Measurements from ENCODE around the gene PI4KB. TPM values are rescaled to one million over a fixed set of nuclear protein-coding genes. Genes with fewer than 3 reads are reported as not detected.

Gene PI4KB
- total RNA-seq, 2 experiments from 2014 or later = 46.6 to 47.3 TPM

DNA sequence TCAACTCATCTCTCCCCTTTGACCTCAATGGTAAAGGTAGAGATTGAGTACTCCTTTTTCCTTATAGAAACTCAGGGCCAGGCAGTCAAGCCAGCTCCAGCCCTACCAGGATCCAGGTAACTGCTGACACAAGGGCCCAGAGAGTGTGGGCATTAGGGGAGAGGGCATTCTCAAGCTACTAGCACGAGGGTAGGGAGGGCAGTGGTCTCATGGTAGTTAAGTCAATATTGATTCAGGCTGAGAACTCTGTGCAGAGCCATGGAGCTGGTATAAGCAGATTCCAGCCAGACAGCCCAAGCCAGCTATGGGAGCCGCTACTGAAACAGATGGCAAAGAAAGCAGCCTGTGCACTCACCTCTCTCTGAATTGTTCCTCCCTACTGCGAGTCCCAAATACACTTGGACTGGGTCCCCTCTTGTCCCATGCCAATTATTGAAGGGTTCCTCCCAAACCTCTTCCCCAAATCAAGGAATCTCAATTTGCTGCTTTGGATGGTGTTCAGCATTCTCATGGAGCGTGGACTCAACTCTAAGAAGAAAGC is 2.8 kb downstream of the PI4KB start:
- DNase-seq (no peak), ATAC-seq (no peak)
- H3K9me3 Mint-ChIP-seq = no peaks in the 10 kb centered on the region
- H3K4me1 Mint-ChIP-seq (ENCODE audit: low read depth) = peaks cover 43% of the 10 kb centered on the region
- ChIA-PET POLR2A (interaction anchor here (1.4 to 11.7 kb wide), 4 partner anchors 8 to 43 kb away, joined by 4 to 120 read pairs (median 6); partner anchors contain the start of gene ZNF687), CTCF (interaction anchor here (1.5 to 9.1 kb wide), 4 partner anchors 11 to 24 kb away, joined by 3 to 115 read pairs (median 8); no protein-coding TSS in a partner anchor)
- H3K4me3 Mint-ChIP-seq = no peak overlapping the region
- no peak overlapping the region for H3K27ac Mint-ChIP-seq
- TF ChIP-seq, protein P1, sequence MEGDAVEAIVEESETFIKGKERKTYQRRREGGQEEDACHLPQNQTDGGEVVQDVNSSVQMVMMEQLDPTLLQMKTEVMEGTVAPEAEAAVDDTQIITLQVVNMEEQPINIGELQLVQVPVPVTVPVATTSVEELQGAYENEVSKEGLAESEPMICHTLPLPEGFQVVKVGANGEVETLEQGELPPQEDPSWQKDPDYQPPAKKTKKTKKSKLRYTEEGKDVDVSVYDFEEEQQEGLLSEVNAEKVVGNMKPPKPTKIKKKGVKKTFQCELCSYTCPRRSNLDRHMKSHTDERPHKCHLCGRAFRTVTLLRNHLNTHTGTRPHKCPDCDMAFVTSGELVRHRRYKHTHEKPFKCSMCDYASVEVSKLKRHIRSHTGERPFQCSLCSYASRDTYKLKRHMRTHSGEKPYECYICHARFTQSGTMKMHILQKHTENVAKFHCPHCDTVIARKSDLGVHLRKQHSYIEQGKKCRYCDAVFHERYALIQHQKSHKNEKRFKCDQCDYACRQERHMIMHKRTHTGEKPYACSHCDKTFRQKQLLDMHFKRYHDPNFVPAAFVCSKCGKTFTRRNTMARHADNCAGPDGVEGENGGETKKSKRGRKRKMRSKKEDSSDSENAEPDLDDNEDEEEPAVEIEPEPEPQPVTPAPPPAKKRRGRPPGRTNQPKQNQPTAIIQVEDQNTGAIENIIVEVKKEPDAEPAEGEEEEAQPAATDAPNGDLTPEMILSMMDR (IDR thresholded peaks at IDR 0.05) = no peak
- intact Hi-C loops (cut with micrococcal nuclease) = no loop called here
- no peaks in the 10 kb centered on the region for H3K27me3 Mint-ChIP-seq
- H3K36me3 Mint-ChIP-seq (ENCODE audit: low read depth) = peaks cover 33% of the 10 kb centered on the region

DNA sequence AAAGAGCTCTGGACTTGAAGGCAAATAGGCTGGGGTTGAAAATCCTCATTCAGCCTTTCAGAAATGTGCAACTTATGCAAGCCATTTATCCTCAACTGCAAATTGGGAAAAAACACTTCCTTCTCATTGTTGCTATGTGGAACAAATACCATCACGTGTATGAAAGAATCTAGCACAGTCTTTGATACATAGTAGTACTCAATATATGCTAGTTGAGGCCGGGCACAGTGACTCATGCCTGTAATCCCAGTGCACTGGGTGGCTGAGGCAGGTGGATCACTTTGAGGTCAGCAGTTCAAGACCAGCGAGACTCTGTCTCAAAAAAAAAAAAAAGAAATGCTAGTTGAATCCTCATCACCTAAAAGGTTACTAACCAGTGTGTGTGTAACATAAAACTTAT is 8.2 kb downstream of the PI4KB start:
- ATAC-seq = no peak
- no peak overlapping the region for H3K27ac Mint-ChIP-seq
- CTCF ChIA-PET = interaction anchor here (4.4 kb wide), 1 partner anchor 22 kb away, joined by 25 read pairs; no protein-coding TSS in a partner anchor
- no peak overlapping the region for H3K4me3 Mint-ChIP-seq
- H3K36me3 Mint-ChIP-seq (ENCODE audit: low read depth) = peaks cover 24% of the 10 kb centered on the region
- POLR2A ChIA-PET = interaction anchor here (11.7 kb wide), 1 partner anchor 9 kb away, joined by 120 read pairs; no protein-coding TSS in a partner anchor
- H3K9me3 Mint-ChIP-seq = no peaks in the 10 kb centered on the region
- DNase-seq = no peak
- H3K27me3 Mint-ChIP-seq = no peaks in the 10 kb centered on the region
- TF ChIP-seq, protein P1 (IDR thresholded peaks at IDR 0.05) = no peak
- intact Hi-C loops (cut with micrococcal nuclease) = no loop called here
- peaks cover 20% of the 10 kb centered on the region for H3K4me1 Mint-ChIP-seq (ENCODE audit: low read depth)

DNA sequence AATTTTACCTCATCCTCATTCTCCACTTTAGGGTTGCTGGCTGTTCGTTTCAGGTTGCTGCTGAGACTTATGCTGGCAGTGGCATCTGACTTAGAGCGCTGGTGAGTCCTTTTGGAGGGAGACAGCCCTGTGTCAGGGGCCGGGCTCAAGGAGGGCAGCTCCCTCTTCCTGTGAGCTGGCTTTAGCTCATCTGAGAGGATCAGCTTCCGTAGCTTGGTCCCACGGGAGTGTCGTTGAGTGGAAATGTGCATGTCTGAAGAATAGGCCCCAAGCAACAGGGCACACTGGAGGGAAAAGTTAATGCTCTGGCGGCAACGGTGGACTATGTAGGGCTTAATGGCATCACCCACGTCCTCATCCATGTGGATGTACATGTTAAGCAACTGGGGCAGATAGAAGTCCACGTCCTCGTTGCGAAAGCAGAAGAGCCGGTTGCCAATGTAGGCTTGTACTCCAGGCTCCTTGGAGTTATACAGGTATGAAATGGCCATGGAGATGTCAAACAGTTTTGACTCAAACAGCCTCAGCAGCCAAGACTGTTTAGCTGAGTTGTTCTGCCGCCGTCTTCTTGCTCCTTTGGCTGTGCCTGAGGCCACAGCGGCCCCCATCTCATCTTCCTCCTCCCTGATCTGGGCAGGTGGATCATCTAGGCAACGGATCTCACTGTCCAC is 11.5 kb downstream of the PI4KB start:
- peaks cover 30% of the 10 kb centered on the region for H3K36me3 Mint-ChIP-seq (ENCODE audit: low read depth)

DNA sequence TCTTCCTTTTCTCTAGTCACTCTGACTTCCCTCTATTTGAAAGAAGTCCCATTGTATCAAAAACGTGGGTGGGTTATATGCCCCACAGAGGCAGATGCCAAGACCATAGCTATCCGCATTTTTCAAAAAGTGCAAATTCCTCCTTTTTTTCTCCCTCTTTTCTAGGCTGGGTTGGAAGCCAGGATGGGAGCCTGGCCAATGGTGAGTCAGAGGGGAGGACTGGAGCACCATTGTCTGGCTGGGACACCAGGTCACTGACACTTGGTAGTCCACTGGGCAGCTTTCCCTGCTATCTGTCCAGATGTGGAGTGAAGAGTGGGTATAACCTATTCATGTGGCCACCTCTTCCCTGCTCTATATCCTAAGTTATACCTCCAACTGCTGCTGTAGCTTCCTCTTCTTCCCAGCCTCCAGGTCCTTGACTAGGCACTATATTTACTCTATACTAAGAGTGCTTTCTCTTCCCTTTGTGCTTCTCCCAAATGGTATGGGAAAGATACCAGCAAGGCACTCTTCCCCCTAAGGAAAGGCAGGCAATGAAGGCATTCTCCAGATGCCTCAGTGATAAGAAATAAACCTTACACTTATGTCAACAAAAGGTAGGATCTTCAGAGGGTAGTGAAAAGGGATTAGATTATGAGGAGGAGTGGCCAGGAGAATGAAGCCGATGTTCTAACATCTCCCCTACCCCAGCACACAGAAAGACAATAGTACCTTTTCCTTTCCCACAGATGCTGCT is 12.9 kb downstream of the PI4KB start:
- H3K27ac Mint-ChIP-seq = peak overlapping the region; percentile 35
- H3K9me3 Mint-ChIP-seq = no peaks in the 10 kb centered on the region
- H3K36me3 Mint-ChIP-seq (ENCODE audit: low read depth) = peaks cover 20% of the 10 kb centered on the region
- ChIA-PET POLR2A (interaction anchor here (1.1 to 10.6 kb wide), 5 partner anchors 11 to 124 kb away, joined by 3 to 120 read pairs (median 4); partner anchors contain the start of genes PI4KB, PSMD4, VPS72 and ZNF687), CTCF (interaction anchor here (0.6 to 14.1 kb wide), 3 partner anchors 10 to 27 kb away, joined by 3 to 179 read pairs (median 79); no protein-coding TSS in a partner anchor)
- no peaks in the 10 kb centered on the region for H3K27me3 Mint-ChIP-seq
- TF ChIP-seq, protein P1 (IDR thresholded peaks at IDR 0.05) = no peak
- peaks cover 30% of the 10 kb centered on the region for H3K4me1 Mint-ChIP-seq (ENCODE audit: low read depth)
- ATAC-seq = no peak
- H3K4me3 Mint-ChIP-seq = no peak overlapping the region
- intact Hi-C loops (cut with micrococcal nuclease) = no loop called here
- no peak for DNase-seq

More for the DNA sequence above, 11.5 kb downstream of the PI4KB start:
- no peak overlapping the region for H3K4me3 Mint-ChIP-seq
- intact Hi-C loops (cut with micrococcal nuclease) = no loop called here
- H3K4me1 Mint-ChIP-seq (ENCODE audit: low read depth) = peaks cover 33% of the 10 kb centered on the region
- ATAC-seq = no peak
- CTCF ChIA-PET = interaction anchor here (1.2 to 14.1 kb wide), 3 partner anchors 11 to 26 kb away, joined by 4 to 179 read pairs (median 79); partner anchors contain the start of gene PI4KB
- TF ChIP-seq, protein P1 (IDR thresholded peaks at IDR 0.05) = no peak
- POLR2A ChIA-PET = interaction anchor here (1.1 to 1.4 kb wide), 6 partner anchors 9 to 35 kb away, joined by 3 to 7 read pairs (median 4); partner anchors contain the start of gene PI4KB
- no peaks in the 10 kb centered on the region for H3K9me3 Mint-ChIP-seq
- H3K27me3 Mint-ChIP-seq = no peaks in the 10 kb centered on the region
- no peak overlapping the region for H3K27ac Mint-ChIP-seq
- DNase-seq = no peak

Data from activated CD8-positive, alpha-beta T cell treated with anti-CD3 and anti-CD28 coated beads for 36 hours (primary cell).